K562 (cell line): Measurements from ENCODE around the gene RAD50. TPM values are rescaled to one million over a fixed set of nuclear protein-coding genes. Genes with fewer than 3 reads are reported as not detected.

Experiments used
- ASH1L ChIP-seq: fragments of 450-650 bp; IDR thresholded peaks from 2 replicates; pipeline ENCODE4 v1.6.1; 2018; ENCODE audit warnings: borderline replicate concordance, mild to moderate bottlenecking, low read depth; ENCODE audit not compliant: partially characterized antibody
- CAMTA2 ChIP-seq: fragments of 250-450 bp; sonication (Bioruptor Pico); conservative IDR thresholded peaks from 2 replicates; pipeline ENCODE4 v1.5.1; 2022
- CEBPZ ChIP-seq: fragments of 150-350 bp; IDR thresholded peaks from 2 replicates; pipeline ENCODE4 v1.6.1; 2014; ENCODE audit warnings: low read depth, mild to moderate bottlenecking, low read length, borderline replicate concordance
- MTA3 ChIP-seq: fragments of 450-650 bp; formaldehyde crosslinking; IDR thresholded peaks from 2 replicates; pipeline ENCODE4 v1.6.1; 2017; ENCODE audit warnings: mild to moderate bottlenecking, borderline replicate concordance
- MXI1 ChIP-seq: IDR thresholded peaks from 2 replicates; pipeline ENCODE4 v1.6.1; 2011; ENCODE audit warnings: low read depth, mild to moderate bottlenecking, improper control_type of control experiment, low read length
- NRF1 ChIP-seq, 2 experiments: fragments of 450-650 bp; IDR thresholded peaks in 1 of 2; conservative IDR thresholded peaks in 1 of 2; 2 replicates each; pipeline ENCODE4 v1.6.1; 2014; ENCODE audit warnings: mild to moderate bottlenecking in 2 of 2
- PML ChIP-seq: IDR thresholded peaks from 2 replicates; pipeline ENCODE4 v1.6.1; 2012; ENCODE audit warnings: low read length, inconsistent platforms
- SMARCA4 ChIP-seq: fragments of 450-650 bp; IDR thresholded peaks from 2 replicates; pipeline ENCODE4 v1.6.1; 2016
- SMARCA5 ChIP-seq: fragments of 450-650 bp; IDR thresholded peaks from 2 replicates; pipeline ENCODE4 v1.6.1; 2016
- SRSF3 ChIP-seq: fragments of 200-400 bp; formaldehyde crosslinking; IDR thresholded peaks from 2 replicates; pipeline ENCODE4 v1.6.1; 2016; ENCODE audit warnings: mild to moderate bottlenecking, low read length, moderate library complexity; ENCODE audit not compliant: insufficient read depth
- TCFL5 ChIP-seq: fragments of 250-450 bp; sonication (Bioruptor Pico); conservative IDR thresholded peaks from 2 replicates; pipeline ENCODE4 v1.6.1; 2021; ENCODE audit warnings: mild to moderate bottlenecking, moderate library complexity, matching md5 sums
- TEAD4 ChIP-seq, 2 experiments: sonication (generic) in 1 of 2; formaldehyde crosslinking in 1 of 2; IDR thresholded peaks; 2 replicates each; pipeline versions ENCODE4 v1.6.1 to v1.8.0; 2012 to 2022; ENCODE audit warnings: borderline replicate concordance in 1 of 2, inconsistent platforms in 1 of 2, low read length in 1 of 2, mild to moderate bottlenecking in 1 of 2, missing genetic modification reagents in 1 of 2
- ZBTB12 ChIP-seq: fragments of 250-450 bp; sonication (Bioruptor Pico); IDR thresholded peaks from 2 replicates; pipeline ENCODE4 v1.4.0; 2020
- ZBTB2 ChIP-seq: fragments of 450-650 bp; IDR thresholded peaks from 2 replicates; pipeline ENCODE4 v1.6.1; 2016; ENCODE audit warnings: antibody characterized with exemption
- ZBTB33 ChIP-seq: sonication (generic); formaldehyde crosslinking; IDR thresholded peaks from 2 replicates; pipeline ENCODE4 v1.8.1; 2023; ENCODE audit warnings: mild to moderate bottlenecking, missing genetic modification reagents
- ZNF165 ChIP-seq: fragments of 250-450 bp; sonication (Bioruptor Pico); IDR thresholded peaks from 2 replicates; pipeline ENCODE4 v1.4.0; 2020; ENCODE audit warnings: borderline replicate concordance
- ZNF175 ChIP-seq: fragments of 200-800 bp; sonication (Bioruptor generic); IDR thresholded peaks from 2 replicates; pipeline ENCODE4 v1.6.1; 2016; ENCODE audit warnings: low read depth, mild to moderate bottlenecking, missing genetic modification characterization, missing compliant biosample characterization
- ZNF197 ChIP-seq: fragments of 200-800 bp; sonication (Bioruptor generic); IDR thresholded peaks from 2 replicates; pipeline ENCODE4 v1.6.1; 2016; ENCODE audit warnings: low read depth, missing genetic modification characterization, missing compliant biosample characterization
- ZNF551 ChIP-seq: fragments of 250-450 bp; sonication (Bioruptor Pico); IDR thresholded peaks from 2 replicates; pipeline ENCODE4 v1.5.0; 2021; ENCODE audit warnings: mild to moderate bottlenecking, moderate library complexity
- ZNF583 ChIP-seq: fragments of 250-450 bp; sonication (Bioruptor Pico); IDR thresholded peaks from 2 replicates; pipeline ENCODE4 v1.4.0; 2020
- polyA plus RNA-seq, 8 experiments: library from polyadenylated mRNA; depleted of rRNA in 4 of 8; stranded (reverse) in 5 of 8; unstranded in 3 of 8; fragments of >200 nt; fragmentation: Nextera tagmentation in 2 of 8; fragmentation: Illumina TruSeq in 1 of 8; extraction: Ambion mirVana in 2 of 8; extraction: Trizol in 1 of 8; gene quantifications; 2 replicates each; pipeline versions ENCODE4 v1.2.1 to v1.2.3, GENCODE V29; 2011 to 2014; ENCODE audit warnings: inconsistent platforms in 1 of 8, missing spikeins in 1 of 8
- total RNA-seq, 7 experiments: library from RNA; depleted of rRNA in 6 of 7; stranded (reverse); fragments of >200 nt in 6 of 7; fragmentation: Illumina TruSeq in 2 of 7; extraction: Trizol in 2 of 7; gene quantifications; 2 replicates each; pipeline versions ENCODE4 v1.2.1 to v1.2.3, GENCODE V29; 2011 to 2021; ENCODE audit warnings: low replicate concordance in 1 of 7

RAD50 gene
- total and polyA plus RNA-seq, 9 of the 15 experiments (the other 6 are each of a cell fraction or from before 2014, with no cell fraction given) = 15.3 to 74.2 (median 44.1) TPM

GRCh38 chr5:132666310-132667123 is 109.7 kb downstream of the RAD50 start (continued):
- TF ChIP-seq CEBPZ = no peak
- TF ChIP-seq PML = peak; percentile 94
- 0 out of 2 replicates have a peak, but pooled peaks have one; percentile 36 for TF ChIP-seq SMARCA5
- no peak for TF ChIP-seq SRSF3
- TF ChIP-seq ZBTB33 (CRISPR knock-in tag) = no peak
- TF ChIP-seq NRF1 (conservative IDR thresholded peaks at IDR 0.05 in 1 of 2, IDR thresholded peaks at IDR 0.05 in 1 of 2) = peak; percentile 21 to 50; a peak in 2 of 4 replicates
- peak; percentile 98 for TF ChIP-seq ZNF583 (CRISPR knock-in tag)
- TF ChIP-seq ZBTB2 = peak; percentile 72; the same call in 1 of the 2 replicates
- peak; percentile 96 for TF ChIP-seq ZNF165
- peak; percentile 92 for TF ChIP-seq ZNF175 (CRISPR knock-in tag)
- no peak; the same call in 1 of the 2 replicates for TF ChIP-seq CAMTA2 (CRISPR knock-in tag)
- no peak for TF ChIP-seq MXI1
- TF ChIP-seq SMARCA4 = peak; percentile 67
- TF ChIP-seq MTA3 = peak; percentile 78; the same call in 1 of the 2 replicates
- no peak for TF ChIP-seq ZNF551
- TF ChIP-seq ASH1L = no peak
- peak; percentile 95 for TF ChIP-seq ZNF197 (CRISPR knock-in tag)
- TF ChIP-seq TEAD4 (IDR thresholded peaks at IDR 0.05; ENCODE audit: low read length) = peak; percentile 69
- TF ChIP-seq TEAD4 (CRISPR knock-in tag; IDR thresholded peaks at IDR 0.05; ENCODE audit: borderline replicate concordance) = no peak
- TF ChIP-seq TCFL5 (CRISPR knock-in tag) = peak; percentile 91
- TF ChIP-seq ZBTB12 = peak; percentile 86
